HAP-1 (cell line): ENCODE measurements around the gene CDH13.

Experiments
- DNase-seq, 2 experiments: peaks; one replicate each; pipeline ENCODE4 v3.0.0-alpha.2; 2016 to 2020; ENCODE audit warnings: low spot score in 2 of 2
- H3K27me3 ChIP-seq: fragments of 250-450 bp; sonication (Bioruptor Pico); 2 replicates; pipeline ENCODE4 v1.5.1; 2020; ENCODE audit warnings: low read depth, mild to moderate bottlenecking, moderate library complexity
- H3K36me3 ChIP-seq: fragments of 250-450 bp; sonication (Bioruptor Pico); replicated peaks from 2 replicates; pipeline ENCODE4 v1.5.1; 2020; ENCODE audit warnings: mild to moderate bottlenecking
- H3K4me1 ChIP-seq: fragments of 250-450 bp; sonication (Bioruptor Pico); 2 replicates; pipeline ENCODE4 v1.5.1; 2020; ENCODE audit warnings: mild to moderate bottlenecking
- H3K4me3 ChIP-seq: fragments of 250-450 bp; sonication (Bioruptor Pico); 2 replicates; pipeline ENCODE4 v1.5.1; 2020; ENCODE audit warnings: mild to moderate bottlenecking, moderate library complexity
- H3K9me3 ChIP-seq: fragments of 250-450 bp; sonication (Bioruptor Pico); 2 replicates; pipeline ENCODE4 v1.5.1; 2020; ENCODE audit warnings: mild to moderate bottlenecking, moderate library complexity
- in situ Hi-C: fragments of 300-500 bp; cut with MboI; formaldehyde crosslinking; loops from 3 replicates; pipeline ENCODE4 v1.14.3; 2020; ENCODE audit warnings: low sequenced_read_pairs, inconsistent platforms, mixed read lengths

Gene CDH13

GRCh38 chr16:82788919-82789318 lies 162.2 kb downstream of the CDH13 start:
- DNase-seq: no peak
- no peaks in the 10 kb centered on the region for H3K4me1 ChIP-seq
- H3K36me3 ChIP-seq: no peaks in the 10 kb centered on the region
- no peaks in the 10 kb centered on the region for H3K9me3 ChIP-seq
- no peaks in the 10 kb centered on the region for H3K27me3 ChIP-seq
- in situ Hi-C loops: no loop called here
- no peak overlapping the region for H3K4me3 ChIP-seq

GRCh38 chr16:82792693-82793092 lies 165.9 kb downstream of the CDH13 start:
- Histone ChIP-seq H3K4me1 (no peaks in the 10 kb centered on the region), H3K27me3 (no peaks in the 10 kb centered on the region), H3K9me3 (no peaks in the 10 kb centered on the region), H3K36me3 (no peaks in the 10 kb centered on the region), H3K4me3 (no peak overlapping the region)
- no peak for DNase-seq
- in situ Hi-C loops: no loop called here

DNA sequence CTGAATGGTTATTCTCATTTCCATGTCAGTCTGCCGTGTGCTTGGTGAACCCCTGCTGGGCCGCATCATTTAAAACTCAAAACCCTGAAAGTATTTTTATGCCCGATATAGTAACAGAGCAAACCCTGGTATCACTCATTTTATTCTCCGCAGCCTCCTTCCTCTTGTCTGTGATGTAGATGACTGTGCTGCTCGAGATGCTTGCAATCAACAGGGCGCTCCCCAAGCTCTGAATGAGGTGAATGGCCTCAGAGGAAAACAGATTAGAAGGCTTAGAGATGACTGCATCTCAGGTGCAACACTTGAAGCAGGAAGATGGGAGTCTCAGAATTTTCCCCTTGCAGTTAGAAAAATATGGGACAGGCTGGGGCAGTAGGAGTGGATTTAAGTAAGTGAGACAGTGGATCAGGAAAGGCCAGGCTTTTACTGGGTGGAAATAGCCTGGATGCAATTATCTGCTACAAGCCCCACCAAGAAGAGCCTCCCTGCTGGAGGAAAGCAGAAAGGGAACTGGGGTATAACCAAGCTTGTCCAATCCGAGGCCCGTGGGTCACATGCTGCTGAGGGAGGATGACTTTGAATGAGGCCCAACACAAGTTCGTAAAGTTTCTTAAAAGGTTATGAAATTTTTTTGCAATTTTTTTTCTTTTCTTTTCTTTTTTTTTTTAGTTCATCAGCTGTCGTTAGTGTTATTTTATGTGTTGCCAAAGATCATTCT lies 166.9 kb downstream of the CDH13 start:
- DNase-seq: no peak
- Histone ChIP-seq H3K4me1 (no peaks in the 10 kb centered on the region), H3K4me3 (no peak overlapping the region), H3K9me3 (no peaks in the 10 kb centered on the region), H3K36me3 (no peaks in the 10 kb centered on the region), H3K27me3 (no peaks in the 10 kb centered on the region)
- in situ Hi-C loops: no loop called here

DNA sequence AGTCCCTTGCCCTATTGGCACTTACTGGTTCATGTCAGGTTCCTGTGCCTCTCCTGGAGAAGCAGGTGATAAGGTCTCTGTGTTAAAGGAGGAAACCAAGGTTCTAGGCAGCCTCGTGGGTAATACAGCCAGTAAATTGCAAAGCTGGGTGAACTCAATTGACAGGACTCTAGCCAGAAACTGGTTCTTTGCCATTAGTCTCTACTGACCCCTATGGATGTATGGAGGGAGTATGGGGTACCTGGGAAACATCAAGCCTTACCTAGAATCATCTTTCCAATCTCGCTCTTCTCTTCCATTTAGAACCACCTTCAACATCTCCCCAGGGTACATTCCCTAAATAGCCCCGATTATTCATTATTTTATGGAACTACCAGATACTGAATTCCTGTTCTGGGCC lies 169.3 kb downstream of the CDH13 start:
- H3K4me3 ChIP-seq: no peak overlapping the region
- H3K27me3 ChIP-seq: no peaks in the 10 kb centered on the region
- H3K9me3 ChIP-seq: no peaks in the 10 kb centered on the region
- H3K36me3 ChIP-seq: no peaks in the 10 kb centered on the region
- DNase-seq: no peak
- no peaks in the 10 kb centered on the region for H3K4me1 ChIP-seq
- in situ Hi-C loops: no loop called here

- no peak for DNase-seq
- Histone ChIP-seq H3K36me3 (no peaks in the 10 kb centered on the region), H3K4me3 (no peak overlapping the region), H3K27me3 (no peaks in the 10 kb centered on the region), H3K9me3 (no peaks in the 10 kb centered on the region), H3K4me1 (no peaks in the 10 kb centered on the region)
- in situ Hi-C loops: no loop called here
Observed at GRCh38 chr16:82801361-82801760, 174.6 kb downstream of the CDH13 start.

- Histone ChIP-seq H3K36me3 (no peaks in the 10 kb centered on the region), H3K4me3 (no peak overlapping the region), H3K9me3 (no peaks in the 10 kb centered on the region), H3K4me1 (no peaks in the 10 kb centered on the region), H3K27me3 (no peaks in the 10 kb centered on the region)
- in situ Hi-C loops: no loop called here
- DNase-seq: no peak
Observed at GRCh38 chr16:82805866-82806265, 179.1 kb downstream of the CDH13 start.

DNA sequence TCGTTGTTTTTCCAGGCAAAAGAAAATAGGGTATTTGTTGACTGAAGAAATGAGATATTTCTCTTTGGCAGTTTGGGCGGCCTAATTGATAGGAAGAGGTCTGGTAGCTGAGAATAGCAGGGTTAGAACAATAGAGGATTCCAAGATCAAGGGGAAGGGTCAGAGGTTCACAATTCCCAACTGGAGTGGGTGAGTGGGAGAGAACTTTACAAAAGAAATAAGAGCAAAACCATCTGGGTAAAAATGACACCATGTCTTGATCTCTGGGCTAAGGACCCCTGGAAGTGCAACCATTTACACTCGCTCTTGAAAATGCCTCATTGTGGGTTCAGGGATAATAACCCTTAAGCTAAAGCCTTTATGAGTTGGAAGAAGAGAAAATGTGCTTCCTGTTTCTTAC lies 180.5 kb downstream of the CDH13 start:
- DNase-seq: no peak
- H3K4me1 ChIP-seq: no peaks in the 10 kb centered on the region
- H3K4me3 ChIP-seq: no peak overlapping the region
- in situ Hi-C loops: no loop called here
- no peaks in the 10 kb centered on the region for H3K9me3 ChIP-seq
- no peaks in the 10 kb centered on the region for H3K36me3 ChIP-seq
- H3K27me3 ChIP-seq: no peaks in the 10 kb centered on the region

DNA sequence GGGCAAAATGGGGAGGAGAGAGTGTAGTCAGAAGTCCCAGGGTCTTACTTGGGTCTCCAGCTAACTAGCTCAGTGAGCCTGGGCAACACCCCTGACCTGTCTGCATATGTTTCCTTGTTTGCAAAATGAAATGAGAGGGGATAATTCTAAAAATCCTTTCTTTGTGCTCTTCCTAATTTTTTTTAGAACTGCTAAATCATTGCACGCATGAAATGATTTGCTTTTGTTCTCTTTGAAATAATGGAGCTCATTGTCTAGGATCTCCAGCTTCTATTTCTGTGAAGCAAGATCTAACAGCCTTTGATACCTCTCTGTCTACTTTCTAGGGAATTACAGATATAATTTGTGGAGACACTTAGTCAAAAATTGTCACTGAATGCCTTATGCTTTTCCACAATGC lies 181.3 kb downstream of the CDH13 start:
- H3K36me3 ChIP-seq: no peaks in the 10 kb centered on the region
- H3K4me3 ChIP-seq: no peak overlapping the region
- in situ Hi-C loops: no loop called here
- H3K27me3 ChIP-seq: no peaks in the 10 kb centered on the region
- no peaks in the 10 kb centered on the region for H3K4me1 ChIP-seq
- H3K9me3 ChIP-seq: no peaks in the 10 kb centered on the region
- DNase-seq: no peak

DNA sequence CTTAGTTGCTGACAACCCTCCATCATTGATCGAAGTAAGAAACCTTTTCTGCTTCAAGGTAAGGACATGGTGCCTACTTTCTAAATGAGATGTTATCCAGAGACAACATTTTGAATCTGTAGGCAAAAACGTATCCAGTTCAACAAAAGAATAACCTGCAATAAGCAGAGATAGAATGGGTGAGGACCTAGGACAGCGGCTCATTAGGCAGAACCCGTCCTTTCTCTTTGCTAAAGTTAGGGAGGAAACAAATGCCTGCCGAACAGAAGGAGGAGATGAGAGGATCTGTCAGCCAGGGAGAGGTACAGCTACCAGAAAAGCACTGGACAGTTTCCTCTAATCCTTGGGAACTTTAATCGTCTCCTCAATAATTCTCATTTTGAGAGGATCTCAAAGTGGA lies 183.3 kb downstream of the CDH13 start:
- in situ Hi-C loops: no loop called here

GRCh38 chr16:82814059-82814458 lies 187.3 kb downstream of the CDH13 start:
- in situ Hi-C loops: no loop called here
- no peak overlapping the region for H3K4me3 ChIP-seq
- no peaks in the 10 kb centered on the region for H3K27me3 ChIP-seq
- H3K4me1 ChIP-seq: no peaks in the 10 kb centered on the region
- no peak for DNase-seq
- H3K36me3 ChIP-seq: no peaks in the 10 kb centered on the region
- no peaks in the 10 kb centered on the region for H3K9me3 ChIP-seq

More for the DNA sequence above, 183.3 kb downstream of the CDH13 start:
- H3K4me3 ChIP-seq: no peak overlapping the region
- no peaks in the 10 kb centered on the region for H3K9me3 ChIP-seq
- H3K27me3 ChIP-seq: no peaks in the 10 kb centered on the region
- H3K36me3 ChIP-seq: no peaks in the 10 kb centered on the region
- H3K4me1 ChIP-seq: no peaks in the 10 kb centered on the region
- no peak for DNase-seq

DNA sequence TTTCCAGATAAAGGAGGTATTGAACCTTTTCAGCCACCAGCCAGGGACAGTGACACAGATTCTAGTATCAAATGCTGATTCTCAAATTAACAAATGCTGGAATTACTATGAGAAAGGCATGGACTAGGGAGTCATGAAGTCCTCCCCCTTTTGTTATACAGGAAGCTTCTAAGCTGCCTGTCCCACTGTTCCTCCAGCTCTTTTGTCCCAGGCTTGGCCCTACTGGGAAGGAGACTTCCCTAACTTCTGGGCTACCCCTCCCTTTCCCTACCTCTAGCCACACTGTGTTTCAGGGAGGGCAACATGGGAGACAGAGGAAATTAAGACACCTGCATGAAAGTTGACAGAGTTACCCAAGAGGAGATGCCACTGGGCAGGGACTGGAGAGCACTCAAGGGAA lies 192.5 kb downstream of the CDH13 start:
- no peaks in the 10 kb centered on the region for H3K36me3 ChIP-seq
- DNase-seq: no peak
- H3K27me3 ChIP-seq: no peaks in the 10 kb centered on the region
- no peaks in the 10 kb centered on the region for H3K9me3 ChIP-seq
- no peaks in the 10 kb centered on the region for H3K4me1 ChIP-seq
- H3K4me3 ChIP-seq: no peak overlapping the region
- in situ Hi-C loops: no loop called here

DNA sequence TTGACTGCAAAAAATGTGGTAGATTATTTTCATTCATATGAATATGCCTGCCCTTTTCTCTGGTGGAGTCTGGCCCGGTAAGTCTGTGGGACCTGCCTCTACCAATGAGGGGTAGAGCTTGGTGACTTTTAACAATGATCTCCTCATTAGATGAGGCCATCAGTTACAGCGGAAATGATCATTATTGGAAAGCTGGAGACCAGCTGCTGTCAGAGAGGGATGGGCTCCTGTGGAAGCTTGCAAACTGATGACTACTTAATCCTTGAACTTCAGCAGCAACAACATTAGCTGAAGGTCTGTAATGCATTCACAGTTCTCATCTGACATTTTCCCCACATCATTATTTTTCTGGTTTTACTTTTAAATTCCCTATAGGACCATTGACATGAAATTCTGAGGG lies 194.1 kb downstream of the CDH13 start:
- no peak for DNase-seq
- Histone ChIP-seq H3K4me1 (no peaks in the 10 kb centered on the region), H3K36me3 (no peaks in the 10 kb centered on the region), H3K4me3 (no peak overlapping the region), H3K27me3 (no peaks in the 10 kb centered on the region), H3K9me3 (no peaks in the 10 kb centered on the region)
- in situ Hi-C loops: no loop called here

GRCh38 chr16:82824408-82824807 lies 197.6 kb downstream of the CDH13 start:
- in situ Hi-C loops: no loop called here
- no peaks in the 10 kb centered on the region for H3K9me3 ChIP-seq
- no peak for DNase-seq
- H3K27me3 ChIP-seq: no peaks in the 10 kb centered on the region
- no peaks in the 10 kb centered on the region for H3K4me1 ChIP-seq
- no peak overlapping the region for H3K4me3 ChIP-seq
- H3K36me3 ChIP-seq: no peaks in the 10 kb centered on the region

GRCh38 chr16:82829301-82829700 lies 202.5 kb downstream of the CDH13 start:
- Histone ChIP-seq H3K4me3 (no peak overlapping the region), H3K27me3 (no peaks in the 10 kb centered on the region), H3K4me1 (no peaks in the 10 kb centered on the region), H3K36me3 (no peaks in the 10 kb centered on the region), H3K9me3 (no peaks in the 10 kb centered on the region)
- no peak for DNase-seq
- in situ Hi-C loops: no loop called here

GRCh38 chr16:82830944-82831343 lies 204.2 kb downstream of the CDH13 start:
- no peak overlapping the region for H3K4me3 ChIP-seq
- H3K36me3 ChIP-seq: no peaks in the 10 kb centered on the region
- H3K9me3 ChIP-seq: no peaks in the 10 kb centered on the region
- in situ Hi-C loops: no loop called here
- no peak for DNase-seq
- H3K27me3 ChIP-seq: no peaks in the 10 kb centered on the region
- H3K4me1 ChIP-seq: no peaks in the 10 kb centered on the region
